MM.1S (cell line): ENCODE results near the gene HNRNPA3.
A peak's percentile ranks its signal among the peaks of the same experiment; 100 is the strongest.

Experiments used
- DNase-seq: peaks from one replicate; pipeline ENCODE4 v3.0.0-alpha.2; 2015
- H2AFZ ChIP-seq: fragments of 300-600 bp; sonication (generic); 2 replicates; pipeline ENCODE4 v1.6.0; 2016; ENCODE audit warnings: antibody characterized with exemption, low read length
- H3F3A ChIP-seq: fragments of 300-600 bp; sonication (generic); 2 replicates; pipeline ENCODE4 v1.6.1; 2016; ENCODE audit warnings: mild to moderate bottlenecking, antibody characterized with exemption, low read length, moderate library complexity, mixed read lengths; ENCODE audit not compliant: insufficient read depth
- H3K27ac ChIP-seq: fragments of 300-600 bp; sonication (generic); 2 replicates; pipeline ENCODE4 v1.5.1; 2016; ENCODE audit warnings: mild to moderate bottlenecking, low read length
- H3K27me3 ChIP-seq: fragments of 300-600 bp; sonication (generic); replicated peaks from 2 replicates; pipeline ENCODE4 v1.6.0; 2016; ENCODE audit warnings: low read length; ENCODE audit not compliant: insufficient read depth
- H3K36me3 ChIP-seq: fragments of 300-600 bp; sonication (generic); replicated peaks from 2 replicates; pipeline ENCODE4 v1.6.1; 2016; ENCODE audit warnings: mild to moderate bottlenecking, low read length, mixed read lengths; ENCODE audit not compliant: insufficient read depth
- H3K4me1 ChIP-seq: fragments of 300-600 bp; sonication (generic); 2 replicates; pipeline ENCODE4 v1.6.1; 2016; ENCODE audit warnings: low read length, mixed read lengths
- H3K4me2 ChIP-seq: fragments of 300-600 bp; sonication (generic); 2 replicates; pipeline ENCODE4 v1.6.0; 2016; ENCODE audit warnings: low read depth, low read length
- H3K4me3 ChIP-seq: fragments of 300-600 bp; sonication (generic); 2 replicates; pipeline ENCODE4 v1.5.1; 2016; ENCODE audit warnings: low read length, mixed read lengths
- H3K79me2 ChIP-seq: fragments of 300-600 bp; sonication (generic); 2 replicates; pipeline ENCODE4 v1.6.1; 2016; ENCODE audit warnings: mixed run types, low read length, mixed read lengths
- H3K9ac ChIP-seq: fragments of 300-600 bp; sonication (generic); 2 replicates; pipeline ENCODE4 v1.6.1; 2016; ENCODE audit warnings: low read length, mixed read lengths
- H3K9me2 ChIP-seq: fragments of 300-600 bp; sonication (generic); replicated peaks from 2 replicates; pipeline ENCODE4 v1.6.1; 2016; ENCODE audit warnings: mild to moderate bottlenecking, low read length, mixed read lengths; ENCODE audit not compliant: insufficient read depth
- H3K9me3 ChIP-seq: fragments of 300-600 bp; sonication (generic); replicated peaks from 2 replicates; pipeline ENCODE4 v1.6.1; 2016; ENCODE audit warnings: mild to moderate bottlenecking, low read length, mixed read lengths; ENCODE audit not compliant: insufficient read depth
- H4K20me1 ChIP-seq: fragments of 300-600 bp; sonication (generic); 2 replicates; pipeline ENCODE4 v1.6.1; 2016; ENCODE audit warnings: mild to moderate bottlenecking, low read length, moderate library complexity, mixed read lengths; ENCODE audit not compliant: insufficient read depth
- CTCF ChIP-seq: fragments of 300-600 bp; sonication (generic); IDR thresholded peaks from 2 replicates; pipeline ENCODE4 v1.5.1; 2016; ENCODE audit warnings: antibody characterized with exemption, low read length, mixed read lengths
- EZH2 ChIP-seq: fragments of 300-600 bp; sonication (generic); optimal IDR thresholded peaks from 2 replicates; pipeline ENCODE3; 2017; ENCODE audit warnings: low read depth, mild to moderate bottlenecking, antibody characterized with exemption, low read length, mixed read lengths
- EZH2phosphoT487 ChIP-seq: fragments of 300-600 bp; sonication (generic); IDR thresholded peaks from 2 replicates; pipeline ENCODE4 v1.6.1; 2018; ENCODE audit warnings: antibody characterized with exemption, low read length

HNRNPA3 gene

GRCh38 chr2:177201919-177202346 is 10.7 kb upstream of the HNRNPA3 start:
- H3K9ac ChIP-seq, result no peak overlapping the region
- no peaks in the 10 kb centered on the region for H3K36me3 ChIP-seq
- H3K9me2 ChIP-seq, result no peaks in the 10 kb centered on the region
- H3K79me2 ChIP-seq, result no peaks in the 10 kb centered on the region
- no peaks in the 10 kb centered on the region for H4K20me1 ChIP-seq
- no peak overlapping the region for H2AFZ ChIP-seq
- no peak overlapping the region for H3K27ac ChIP-seq
- DNase-seq, result no peak
- no peak overlapping the region for H3K4me2 ChIP-seq
- no peak for TF ChIP-seq EZH2
- no peak for TF ChIP-seq CTCF
- TF ChIP-seq EZH2phosphoT487, result no peak
- no peaks in the 10 kb centered on the region for H3F3A ChIP-seq
- H3K27me3 ChIP-seq, result no peaks in the 10 kb centered on the region
- no peaks in the 10 kb centered on the region for H3K9me3 ChIP-seq
- H3K4me3 ChIP-seq, result no peak overlapping the region
- peaks cover under 1% of the 10 kb centered on the region; the same call in 1 of the 2 replicates for H3K4me1 ChIP-seq

- H3K9ac ChIP-seq, result no peak overlapping the region
- TF ChIP-seq CTCF (no peak), EZH2 (no peak), EZH2phosphoT487 (no peak)
- H3K27ac ChIP-seq, result no peak overlapping the region
- no peaks in the 10 kb centered on the region for H4K20me1 ChIP-seq
- no peaks in the 10 kb centered on the region for H3K36me3 ChIP-seq
- H3K4me2 ChIP-seq, result no peak overlapping the region
- H3K4me1 ChIP-seq, result peaks cover 6% of the 10 kb centered on the region; the same call in 1 of the 2 replicates
- H3K9me2 ChIP-seq, result no peaks in the 10 kb centered on the region
- no peak for DNase-seq
- H3K79me2 ChIP-seq, result no peaks in the 10 kb centered on the region
- no peak overlapping the region for H3K4me3 ChIP-seq
- H3K27me3 ChIP-seq, result no peaks in the 10 kb centered on the region
- H3K9me3 ChIP-seq, result no peaks in the 10 kb centered on the region
- no peak overlapping the region for H2AFZ ChIP-seq
- H3F3A ChIP-seq, result no peaks in the 10 kb centered on the region
Measured at GRCh38 chr2:177204417-177204816, 8.2 kb upstream of the HNRNPA3 start.

GRCh38 chr2:177207101-177207500 is 5.5 kb upstream of the HNRNPA3 start:
- no peak overlapping the region for H3K4me3 ChIP-seq
- H3K9me2 ChIP-seq, result no peaks in the 10 kb centered on the region
- peak overlapping the region; percentile 8; the same call in 1 of the 2 replicates for H3K4me2 ChIP-seq
- peak; percentile 29 for DNase-seq
- no peak overlapping the region for H3K9ac ChIP-seq
- peaks cover 11% of the 10 kb centered on the region; the same call in 1 of the 2 replicates for H3K79me2 ChIP-seq
- H3K36me3 ChIP-seq, result no peaks in the 10 kb centered on the region
- no peaks in the 10 kb centered on the region for H4K20me1 ChIP-seq
- no peak overlapping the region for H2AFZ ChIP-seq
- H3K27ac ChIP-seq, result no peak overlapping the region
- peaks cover 12% of the 10 kb centered on the region; the same call in 1 of the 2 replicates for H3K4me1 ChIP-seq
- H3F3A ChIP-seq, result peaks cover 6% of the 10 kb centered on the region
- H3K27me3 ChIP-seq, result no peaks in the 10 kb centered on the region
- H3K9me3 ChIP-seq, result no peaks in the 10 kb centered on the region
- no peak for TF ChIP-seq EZH2phosphoT487
- no peak for TF ChIP-seq EZH2
- TF ChIP-seq CTCF, result no peak
